ENCODE data around the gene TCEAL4. TPM values are rescaled to one million over a fixed set of nuclear protein-coding genes. Genes with fewer than 3 reads are reported as not detected.

TCEAL4 gene
- total and polyA plus RNA-seq, 8 donors: 5.8 to 247 (median 169) TPM

DNA sequence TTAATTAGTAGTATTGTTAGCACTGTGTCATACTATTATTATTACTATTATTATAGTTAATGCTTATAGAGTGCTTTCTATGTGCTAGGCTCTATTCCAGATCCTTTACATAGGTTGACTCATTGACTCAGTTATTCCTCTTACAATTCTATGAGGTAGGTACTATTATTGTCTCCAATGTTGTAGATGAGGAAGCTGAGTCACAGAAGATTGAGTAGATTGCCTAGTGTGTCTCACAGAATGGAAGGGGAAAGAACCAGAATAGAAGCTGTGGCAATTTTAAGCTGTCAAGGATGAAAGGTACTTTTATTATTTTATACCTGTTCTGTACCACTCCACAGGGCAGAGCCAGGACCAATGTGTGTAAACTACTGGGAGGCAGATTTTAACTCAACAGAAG is 41.5 kb downstream of the TCEAL4 start:
- DNase-seq: no peak
- H3K36me3 ChIP-seq: no peaks in the 10 kb centered on the region
- intact Hi-C loops (cut with DNase I; ENCODE audit: low total_unique reads): no loop called here
- H3K9me3 ChIP-seq: no peaks in the 10 kb centered on the region
- TF ChIP-seq, protein P1, sequence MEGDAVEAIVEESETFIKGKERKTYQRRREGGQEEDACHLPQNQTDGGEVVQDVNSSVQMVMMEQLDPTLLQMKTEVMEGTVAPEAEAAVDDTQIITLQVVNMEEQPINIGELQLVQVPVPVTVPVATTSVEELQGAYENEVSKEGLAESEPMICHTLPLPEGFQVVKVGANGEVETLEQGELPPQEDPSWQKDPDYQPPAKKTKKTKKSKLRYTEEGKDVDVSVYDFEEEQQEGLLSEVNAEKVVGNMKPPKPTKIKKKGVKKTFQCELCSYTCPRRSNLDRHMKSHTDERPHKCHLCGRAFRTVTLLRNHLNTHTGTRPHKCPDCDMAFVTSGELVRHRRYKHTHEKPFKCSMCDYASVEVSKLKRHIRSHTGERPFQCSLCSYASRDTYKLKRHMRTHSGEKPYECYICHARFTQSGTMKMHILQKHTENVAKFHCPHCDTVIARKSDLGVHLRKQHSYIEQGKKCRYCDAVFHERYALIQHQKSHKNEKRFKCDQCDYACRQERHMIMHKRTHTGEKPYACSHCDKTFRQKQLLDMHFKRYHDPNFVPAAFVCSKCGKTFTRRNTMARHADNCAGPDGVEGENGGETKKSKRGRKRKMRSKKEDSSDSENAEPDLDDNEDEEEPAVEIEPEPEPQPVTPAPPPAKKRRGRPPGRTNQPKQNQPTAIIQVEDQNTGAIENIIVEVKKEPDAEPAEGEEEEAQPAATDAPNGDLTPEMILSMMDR (IDR thresholded peaks at IDR 0.05): no peak
- no peak for TF ChIP-seq EP300 (IDR thresholded peaks at IDR 0.05)
- TF ChIP-seq POLR2AphosphoS5 (IDR thresholded peaks at IDR 0.05): no peak
- TF ChIP-seq POLR2A (IDR thresholded peaks at IDR 0.05): no peak
- H3K27ac ChIP-seq: peak overlapping the region in 1 of 5 donors; percentile 93
- H3K4me3 ChIP-seq: no peak overlapping the region
- H3K4me1 ChIP-seq: peaks cover 0 to 31% (median 9%) of the 10 kb centered on the region in 4 donors
- peaks cover 0 to 5% (median 0%) of the 10 kb centered on the region in 3 donors for H3K27me3 ChIP-seq

DNA sequence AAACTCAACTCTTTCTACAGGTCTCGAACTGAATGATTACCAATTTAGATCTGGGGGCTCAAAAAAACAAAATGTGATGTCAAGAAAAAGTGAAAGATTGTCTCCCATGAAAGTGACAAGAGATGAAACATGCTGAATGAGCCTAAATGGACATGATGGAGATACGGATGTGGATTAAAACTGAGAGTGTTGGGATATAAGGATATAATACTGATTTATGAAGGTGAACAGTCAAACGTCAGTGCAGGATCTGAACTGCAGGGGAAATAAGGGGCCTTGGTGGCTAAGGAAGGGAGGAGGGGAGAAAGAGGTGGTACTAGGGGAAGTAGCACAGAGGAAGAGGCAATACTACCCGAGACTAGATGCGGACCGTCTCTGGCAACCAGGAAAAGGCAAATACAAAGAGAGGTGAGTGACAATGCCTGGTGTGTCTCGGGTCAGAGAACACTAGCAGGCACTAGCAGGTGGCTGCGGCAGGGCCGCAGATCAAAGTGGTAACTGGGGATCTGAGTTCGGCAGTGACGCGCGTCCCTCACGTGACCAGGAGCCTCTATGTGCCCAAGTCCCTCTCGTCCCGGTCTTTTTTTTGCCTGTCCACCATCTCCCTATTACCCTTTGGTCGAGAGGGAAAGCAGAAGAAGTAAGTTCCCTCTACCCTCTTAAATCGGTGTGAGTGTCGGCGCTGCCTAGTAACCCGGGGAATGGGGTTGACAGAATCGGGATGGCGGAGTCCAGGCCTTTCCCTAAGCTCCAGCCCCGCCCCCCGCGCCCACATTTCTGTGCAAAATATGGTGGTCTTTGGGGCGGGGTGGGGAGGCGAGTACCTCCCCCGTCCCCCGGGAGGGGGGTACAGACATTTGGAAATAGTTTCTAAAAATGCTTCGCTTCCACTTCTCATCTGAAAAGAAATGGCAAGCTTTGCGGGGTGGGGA is 43.3 kb downstream of the TCEAL4 start, which contains the start of gene TCEAL1:
Gene TCEAL1 (plus strand): TSS at position 590 of the 932 bp plus-strand sequence. CDS start 942 bp downstream, outside the sequence.
- WGBS, 5 donors: 1 to 33% (median 8%) methylated on average over 29 to 32 of the region's 32 CpGs
- Histone ChIP-seq H3K9me3 (no peaks in the 10 kb centered on the region), H3K4me1 (peaks cover 0 to 31% (median 9%) of the 10 kb centered on the region in 4 donors), H3K27ac (peak within 1 kb of the TSS; percentile 76 to 93 (median 90)), H3K4me3 (peak within 1 kb of the TSS; percentile 59 to 71 (median 66)), H3K27me3 (peaks cover 0 to 5% (median 0%) of the 10 kb centered on the region in 3 donors), H3K36me3 (no peaks in the 10 kb centered on the region)
- TF ChIP-seq POLR2AphosphoS5 (IDR thresholded peaks at IDR 0.05) (peak in 1 of 3 donors; percentile 39), EP300 (IDR thresholded peaks at IDR 0.05) (no peak)
- intact Hi-C loops (cut with DNase I; ENCODE audit: low total_unique reads): no loop called here
- peak; percentile 58 to 83 for DNase-seq

DNA sequence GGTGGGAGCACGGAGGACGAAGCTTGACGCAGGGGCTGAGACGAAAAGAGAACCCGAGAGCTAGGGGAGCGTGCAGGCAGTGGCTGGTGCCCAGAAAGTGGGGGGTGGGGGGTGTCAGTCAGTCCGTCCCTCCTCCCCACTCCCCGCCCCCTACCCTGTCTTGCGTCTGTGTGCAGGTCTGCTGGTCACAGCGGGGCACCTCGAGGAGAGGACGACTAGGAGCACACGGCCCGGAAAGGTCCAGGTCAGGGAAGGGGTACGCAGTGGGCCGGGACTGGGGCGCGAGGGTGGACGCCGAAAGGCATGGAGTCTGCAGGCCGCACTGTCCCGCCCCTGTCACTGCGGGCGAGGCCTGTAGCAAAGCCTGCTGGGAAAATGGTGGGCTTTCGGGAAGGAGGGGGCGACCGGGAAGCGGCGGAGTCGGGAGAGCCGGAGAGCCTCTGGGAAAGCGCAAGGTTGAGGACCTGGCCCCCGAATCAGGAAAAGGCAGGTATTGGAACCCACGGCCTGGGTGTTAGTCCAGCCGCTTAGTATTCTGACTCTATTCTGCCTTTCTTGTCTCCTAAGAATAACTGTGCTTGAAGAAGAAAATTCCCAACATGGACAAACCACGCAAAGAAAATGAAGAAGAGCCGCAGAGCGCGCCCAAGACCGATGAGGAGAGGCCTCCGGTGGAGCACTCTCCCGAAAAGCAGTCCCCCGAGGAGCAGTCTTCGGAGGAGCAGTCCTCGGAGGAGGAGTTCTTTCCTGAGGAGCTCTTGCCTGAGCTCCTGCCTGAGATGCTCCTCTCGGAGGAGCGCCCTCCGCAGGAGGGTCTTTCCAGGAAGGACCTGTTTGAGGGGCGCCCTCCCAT is 44.2 kb downstream of the TCEAL4 start:
- DNase-seq: peak; percentile 40 to 91
- TF ChIP-seq, protein P1 (IDR thresholded peaks at IDR 0.05): peak in 1 of 7 experiments; percentile 20
- TF ChIP-seq POLR2AphosphoS5 (IDR thresholded peaks at IDR 0.05) (peak in 2 of 3 donors; percentile 32 to 49), EP300 (IDR thresholded peaks at IDR 0.05) (no peak), POLR2A (IDR thresholded peaks at IDR 0.05) (no peak)
- H3K4me1 ChIP-seq: peaks cover 0 to 31% (median 9%) of the 10 kb centered on the region in 4 donors
- WGBS, 5 donors: 0 to 28% (median 5%) methylated on average over 7 to 49 of the region's 49 CpGs
- H3K4me3 ChIP-seq: peak overlapping the region; percentile 59 to 71 (median 66)
- H3K27ac ChIP-seq: peak overlapping the region; percentile 76 to 93 (median 90)
- H3K27me3 ChIP-seq: peaks cover 0 to 5% (median 0%) of the 10 kb centered on the region in 3 donors
- H3K9me3 ChIP-seq: no peaks in the 10 kb centered on the region
- intact Hi-C loops (cut with DNase I; ENCODE audit: low total_unique reads): no loop called here
- H3K36me3 ChIP-seq: no peaks in the 10 kb centered on the region

DNA sequence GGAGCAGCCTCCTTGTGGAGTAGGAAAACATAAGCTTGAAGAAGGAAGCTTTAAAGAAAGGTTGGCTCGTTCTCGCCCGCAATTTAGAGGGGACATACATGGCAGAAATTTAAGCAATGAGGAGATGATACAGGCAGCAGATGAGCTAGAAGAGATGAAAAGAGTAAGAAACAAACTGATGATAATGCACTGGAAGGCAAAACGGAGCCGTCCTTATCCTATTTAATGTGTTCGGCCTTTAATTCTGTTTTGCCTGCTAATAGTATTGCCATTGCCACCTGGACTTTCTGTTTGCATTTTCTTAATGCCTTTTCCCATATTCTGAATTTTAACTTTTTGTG is 44.8 kb downstream of the TCEAL4 start:
- Histone ChIP-seq H3K9me3 (no peaks in the 10 kb centered on the region), H3K4me3 (peak overlapping the region; percentile 59 to 71 (median 66)), H3K4me1 (peaks cover 0 to 28% (median 7%) of the 10 kb centered on the region in 4 donors), H3K27ac (peak overlapping the region; percentile 76 to 93 (median 90)), H3K36me3 (no peaks in the 10 kb centered on the region), H3K27me3 (peaks cover 0 to 5% (median 0%) of the 10 kb centered on the region in 3 donors)
- TF ChIP-seq EP300 (IDR thresholded peaks at IDR 0.05): no peak
- TF ChIP-seq, protein P1 (IDR thresholded peaks at IDR 0.05): no peak
- no peak for TF ChIP-seq POLR2A (IDR thresholded peaks at IDR 0.05)
- TF ChIP-seq POLR2AphosphoS5 (IDR thresholded peaks at IDR 0.05): no peak
- WGBS, 5 donors: 11 to 39% (median 17%) methylated on average over 6 of the region's 6 CpGs
- intact Hi-C loops (cut with DNase I; ENCODE audit: low total_unique reads): no loop called here
- no peak for DNase-seq
